Stimulated activated memory B cell treated with anti-CD40 and anti-IgM and Interleukin-4, amounts not matched to agents 10 μg/mL and 1 μg/mL and 100 μg/mL, for 72 hours (primary cell): ENCODE data around the gene RIOK1.
"Not testable (repeated sequence)": the region's sequence is repeated elsewhere in the genome, so short reads cannot be mapped to it uniquely, and the experiment has no call there.

ENCODE experiments used
- ATAC-seq: fragments of 150-1000 bp; cut with Tn5 transposase; 2 replicates; pipeline ENCODE4 v1.10.0; 2021
- H3K27ac Mint-ChIP-seq: one replicate; pipeline ENCODE4 v1.8.0; 2022; ENCODE audit warnings: mild to moderate bottlenecking, mixed read lengths
- H3K27me3 Mint-ChIP-seq: one replicate; pipeline ENCODE4 v1.8.0; 2022; ENCODE audit warnings: mixed read lengths
- H3K36me3 Mint-ChIP-seq: one replicate; pipeline ENCODE4 v1.8.0; 2022; ENCODE audit warnings: mixed read lengths
- H3K4me1 Mint-ChIP-seq: one replicate; pipeline ENCODE4 v1.8.0; 2022; ENCODE audit warnings: mixed read lengths
- H3K4me3 Mint-ChIP-seq: one replicate; pipeline ENCODE4 v1.8.0; 2022; ENCODE audit warnings: mild to moderate bottlenecking, moderate library complexity, mixed read lengths
- H3K9me3 Mint-ChIP-seq: one replicate; pipeline ENCODE4 v1.8.0; 2022; ENCODE audit warnings: mixed read lengths

Gene RIOK1

DNA sequence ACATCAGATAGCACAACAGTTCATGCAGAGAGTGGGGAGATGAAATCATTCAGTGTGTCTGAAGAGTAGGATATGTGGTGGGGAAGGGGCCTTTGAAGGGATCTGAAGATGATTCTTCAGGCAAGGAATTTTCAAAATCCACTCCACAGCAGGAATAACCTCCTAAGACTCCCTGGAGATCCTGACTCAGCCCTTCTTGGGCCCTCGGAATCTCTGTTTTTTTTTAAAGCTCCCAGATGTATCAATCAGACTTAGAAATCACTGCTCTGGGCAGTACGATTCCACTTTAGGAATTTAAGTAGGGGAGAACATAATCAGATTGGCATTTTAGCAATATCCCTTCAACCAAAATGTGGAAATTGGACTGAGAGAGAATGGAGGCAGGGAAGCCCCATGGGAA lies 55.5 kb downstream of the RIOK1 start:
- no peak overlapping the region for H3K4me3 Mint-ChIP-seq
- no peak for ATAC-seq
- H3K9me3 Mint-ChIP-seq, result no peaks in the 10 kb centered on the region
- peaks cover 10% of the 10 kb centered on the region for H3K4me1 Mint-ChIP-seq
- H3K27ac Mint-ChIP-seq, result no peak overlapping the region
- peaks cover 10% of the 10 kb centered on the region for H3K27me3 Mint-ChIP-seq
- H3K36me3 Mint-ChIP-seq, result no peaks in the 10 kb centered on the region

DNA sequence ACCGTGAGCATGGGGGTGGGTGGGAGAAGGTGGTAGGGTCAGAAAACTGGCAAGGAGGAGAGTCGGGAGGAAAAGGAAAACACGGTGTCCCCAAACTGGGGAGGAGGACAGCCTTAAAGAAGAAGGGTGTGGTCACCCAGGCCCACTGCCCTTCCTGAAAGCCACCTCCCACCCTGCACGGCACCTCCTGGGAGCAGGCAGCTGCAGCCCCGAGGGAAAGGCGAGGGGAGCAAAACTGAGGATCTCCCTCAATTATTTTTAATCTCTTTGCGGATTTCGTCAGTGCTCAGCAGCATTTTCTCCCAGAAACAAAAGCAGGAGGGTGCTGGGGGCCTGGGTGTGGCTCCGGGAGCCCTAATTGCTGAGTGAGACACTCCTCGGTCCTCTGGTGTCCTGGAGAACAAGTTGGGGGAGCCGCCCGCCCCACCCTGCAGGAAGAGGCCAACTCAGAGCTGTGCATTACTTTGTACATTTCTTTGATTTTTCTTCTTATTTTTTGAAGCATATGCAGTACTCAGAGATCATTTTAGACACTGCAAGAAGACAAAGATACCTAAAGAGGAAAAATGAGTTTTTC lies 56.4 kb downstream of the RIOK1 start:
- H3K36me3 Mint-ChIP-seq, result no peaks in the 10 kb centered on the region
- H3K9me3 Mint-ChIP-seq, result no peaks in the 10 kb centered on the region
- peaks cover 3% of the 10 kb centered on the region for H3K4me1 Mint-ChIP-seq
- no peak overlapping the region for H3K4me3 Mint-ChIP-seq
- ATAC-seq, result no peak
- peaks cover 10% of the 10 kb centered on the region for H3K27me3 Mint-ChIP-seq
- no peak overlapping the region for H3K27ac Mint-ChIP-seq

DNA sequence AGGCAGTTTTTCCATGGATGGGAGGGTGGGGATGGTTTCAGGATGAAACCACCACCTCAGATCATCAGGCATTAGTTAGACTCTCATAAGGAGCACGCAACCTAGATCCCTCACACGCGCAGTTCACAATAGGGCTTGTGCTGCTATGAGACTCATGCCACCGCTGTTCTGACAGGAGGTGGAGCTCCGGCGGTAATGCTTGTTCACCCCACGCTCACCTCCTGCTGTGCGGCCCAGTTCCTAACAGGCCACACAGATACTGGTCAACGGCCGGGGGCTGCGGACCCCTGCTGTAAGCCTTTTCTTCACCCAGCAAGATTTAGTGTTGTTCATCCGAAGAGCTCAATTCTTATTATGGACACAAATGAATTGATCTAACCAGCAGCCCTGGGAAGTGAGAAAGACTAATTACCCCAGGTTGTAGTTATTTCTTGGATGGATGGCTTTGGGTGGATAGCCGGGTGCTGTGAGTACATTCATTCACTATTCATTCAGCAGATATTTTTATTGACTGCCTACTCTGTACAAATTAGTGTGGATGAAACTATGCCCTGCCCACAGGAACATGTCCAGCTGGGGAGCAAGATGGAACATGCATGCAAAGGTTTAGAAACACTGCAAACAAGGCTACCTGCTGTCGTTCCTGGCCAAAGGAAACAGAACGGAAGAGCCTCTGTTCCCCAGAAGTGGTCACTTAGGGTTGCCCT lies 57.2 kb downstream of the RIOK1 start:
- peaks cover 6% of the 10 kb centered on the region for H3K4me1 Mint-ChIP-seq
- H3K27ac Mint-ChIP-seq, result no peak overlapping the region
- no peaks in the 10 kb centered on the region for H3K9me3 Mint-ChIP-seq
- H3K4me3 Mint-ChIP-seq, result no peak overlapping the region
- H3K36me3 Mint-ChIP-seq, result no peaks in the 10 kb centered on the region
- H3K27me3 Mint-ChIP-seq, result peaks cover 10% of the 10 kb centered on the region
- ATAC-seq, result no peak

DNA sequence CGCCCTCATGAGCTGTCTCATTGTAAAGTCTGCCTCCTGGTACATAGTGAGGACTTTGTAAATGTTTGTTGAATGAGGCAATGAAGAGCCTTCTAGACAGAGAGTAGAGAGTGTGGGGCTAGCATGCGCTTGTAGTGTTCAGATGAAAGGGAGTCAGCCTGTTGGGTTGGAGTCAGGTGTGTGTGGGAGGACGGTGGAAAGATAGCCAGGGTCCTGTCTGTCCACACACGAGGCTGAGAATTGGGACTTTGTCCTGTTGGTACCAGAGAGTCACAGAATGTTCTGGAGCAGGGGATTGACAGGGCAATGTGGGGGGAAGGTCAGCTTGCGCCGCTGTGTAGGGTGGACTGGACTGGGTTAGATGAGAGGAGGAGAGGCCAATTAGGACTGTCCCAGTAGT lies 58.6 kb downstream of the RIOK1 start:
- Mint-ChIP-seq H3K4me3 (no peak overlapping the region), H3K9me3 (no peaks in the 10 kb centered on the region), H3K27ac (no peak overlapping the region), H3K4me1 (peaks cover 6% of the 10 kb centered on the region), H3K27me3 (peaks cover 10% of the 10 kb centered on the region), H3K36me3 (no peaks in the 10 kb centered on the region)
- ATAC-seq, result no peak

DNA sequence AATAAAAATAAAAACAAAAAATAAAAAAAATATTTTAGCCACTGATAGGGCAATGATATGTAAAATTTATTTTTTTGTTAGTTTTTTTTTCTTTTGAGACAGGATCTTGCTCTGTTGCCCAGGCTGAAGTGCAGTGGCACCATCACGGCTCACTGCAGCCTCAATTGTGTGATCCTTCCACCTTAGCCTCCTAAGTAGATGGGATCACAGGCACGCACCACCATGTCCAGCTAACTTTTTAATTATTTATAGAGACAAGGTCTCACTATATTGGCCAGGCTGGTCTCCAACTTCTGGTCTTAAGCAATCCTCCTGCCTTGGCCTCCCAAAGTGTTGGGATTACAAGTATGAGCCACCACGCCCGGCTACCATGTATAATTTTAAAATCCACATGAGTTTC lies 59.4 kb downstream of the RIOK1 start:
- no peaks in the 10 kb centered on the region for H3K36me3 Mint-ChIP-seq

DNA sequence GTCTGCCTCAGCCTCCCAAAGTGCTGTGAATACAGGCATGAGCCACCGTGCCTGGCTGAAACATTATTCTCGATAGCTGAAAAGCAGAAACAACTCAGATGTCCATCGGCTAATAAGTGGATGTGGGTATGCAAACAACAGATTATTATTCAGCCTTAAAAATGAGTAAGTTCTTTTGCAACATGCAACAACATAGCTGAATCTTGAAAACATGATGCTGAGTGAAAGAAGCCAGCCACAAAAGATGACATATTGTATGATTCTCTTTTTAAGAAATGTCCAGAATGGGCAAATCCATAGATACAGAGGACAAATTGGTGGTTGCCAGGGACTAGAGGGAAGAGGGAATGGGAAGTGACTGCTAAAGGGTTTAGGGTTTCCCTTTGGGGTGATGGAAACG lies 61.7 kb downstream of the RIOK1 start:
- no peak for ATAC-seq
- H3K27ac Mint-ChIP-seq, result no peak overlapping the region
- no peaks in the 10 kb centered on the region for H3K36me3 Mint-ChIP-seq
- no peak overlapping the region for H3K4me3 Mint-ChIP-seq
- peaks cover 6% of the 10 kb centered on the region for H3K4me1 Mint-ChIP-seq
- no peaks in the 10 kb centered on the region for H3K27me3 Mint-ChIP-seq
- H3K9me3 Mint-ChIP-seq, result no peaks in the 10 kb centered on the region

More for the DNA sequence above, 59.4 kb downstream of the RIOK1 start:
- Mint-ChIP-seq H3K9me3 (no peaks in the 10 kb centered on the region), H3K4me1 (peaks cover 6% of the 10 kb centered on the region), H3K27ac (no peak overlapping the region), H3K4me3 (no peak overlapping the region), H3K27me3 (peaks cover 10% of the 10 kb centered on the region)
- ATAC-seq, result no peak

DNA sequence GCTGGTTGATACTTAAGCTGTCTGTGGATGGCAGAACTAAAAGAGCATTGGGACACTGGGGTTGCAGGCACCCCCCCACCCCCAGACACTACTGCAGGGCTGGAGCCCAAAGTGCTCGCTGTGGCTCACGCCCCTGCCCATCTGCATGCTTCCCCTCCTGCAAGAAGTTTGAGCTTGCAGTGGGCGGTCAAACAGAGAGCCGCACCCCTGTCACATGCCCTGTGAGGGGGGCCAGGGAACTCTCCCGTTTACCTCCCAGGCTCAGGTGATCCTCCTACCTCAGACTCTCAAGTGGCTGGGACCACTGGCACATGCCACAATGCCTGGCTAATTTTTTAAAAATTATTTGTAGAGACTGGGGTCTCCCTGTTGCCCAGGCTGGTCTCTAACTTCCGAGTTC lies 63.3 kb downstream of the RIOK1 start:
- peaks cover 4% of the 10 kb centered on the region for H3K27me3 Mint-ChIP-seq
- H3K9me3 Mint-ChIP-seq, result no peaks in the 10 kb centered on the region
- no peak overlapping the region for H3K27ac Mint-ChIP-seq
- ATAC-seq, result no peak
- H3K36me3 Mint-ChIP-seq, result no peaks in the 10 kb centered on the region
- H3K4me3 Mint-ChIP-seq, result no peak overlapping the region
- H3K4me1 Mint-ChIP-seq, result peaks cover 6% of the 10 kb centered on the region

DNA sequence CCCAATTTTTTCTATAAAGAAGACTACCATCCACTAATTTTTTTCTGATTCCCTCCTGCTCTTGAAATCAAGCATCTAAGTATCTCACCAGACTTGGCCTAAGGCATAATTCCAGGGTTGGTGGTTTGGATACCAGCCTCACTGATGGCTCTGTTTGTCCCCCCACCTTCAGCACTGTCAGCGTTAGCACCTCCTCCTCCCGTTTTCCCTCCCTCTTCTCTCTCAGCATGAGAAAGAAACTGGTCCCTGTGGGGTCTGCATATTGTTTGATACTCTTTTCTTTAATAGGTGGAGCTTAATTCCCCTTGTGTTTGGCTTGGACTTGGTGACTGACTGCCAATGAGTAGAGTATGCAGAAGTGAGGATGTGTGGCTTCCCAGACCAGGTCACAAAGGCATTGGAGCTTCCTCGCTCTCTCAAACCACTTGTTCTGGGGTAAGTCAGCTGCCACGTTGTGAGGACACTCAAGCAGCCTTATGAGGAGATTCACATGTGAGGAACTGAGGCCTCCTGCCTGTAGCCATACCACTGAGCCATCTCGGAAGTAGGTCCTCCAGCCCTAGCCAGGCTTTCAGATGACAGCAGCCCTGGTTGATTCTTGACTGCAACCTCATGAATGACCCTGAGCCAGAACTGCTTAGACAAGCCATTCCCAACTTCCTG lies 65.2 kb downstream of the RIOK1 start:
- no peak for ATAC-seq
- no peaks in the 10 kb centered on the region for H3K36me3 Mint-ChIP-seq
- H3K4me3 Mint-ChIP-seq, result no peak overlapping the region
- H3K4me1 Mint-ChIP-seq, result peaks cover 6% of the 10 kb centered on the region
- H3K27me3 Mint-ChIP-seq, result peaks cover 11% of the 10 kb centered on the region
- H3K27ac Mint-ChIP-seq, result no peak overlapping the region
- H3K9me3 Mint-ChIP-seq, result no peaks in the 10 kb centered on the region

DNA sequence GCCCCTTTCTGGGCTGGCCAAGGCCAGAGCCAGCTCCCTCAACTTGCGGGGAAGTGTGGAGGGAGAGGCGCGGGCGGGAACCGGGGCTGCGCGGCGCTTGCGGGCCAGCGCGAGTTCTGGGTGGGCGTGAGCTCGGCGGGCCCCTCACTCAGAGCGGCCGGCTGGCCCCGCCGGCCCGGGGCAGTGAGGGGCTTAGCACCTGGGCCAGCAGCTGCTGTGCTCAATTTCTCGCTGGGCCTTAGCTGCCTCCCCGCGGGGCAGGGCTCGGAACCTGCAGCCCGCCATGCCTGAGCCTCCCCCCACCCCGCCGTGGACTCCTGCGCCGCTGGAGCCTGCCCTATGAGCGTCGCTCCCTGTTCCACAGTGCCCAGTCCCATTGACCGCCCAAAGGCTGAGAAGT lies 66.7 kb downstream of the RIOK1 start:
- not testable (repeated sequence) for H3K4me1 Mint-ChIP-seq, ATAC-seq, H3K27ac Mint-ChIP-seq, H3K36me3 Mint-ChIP-seq, H3K9me3 Mint-ChIP-seq, H3K4me3 Mint-ChIP-seq
- H3K27me3 Mint-ChIP-seq, result peaks cover 11% of the 10 kb centered on the region

DNA sequence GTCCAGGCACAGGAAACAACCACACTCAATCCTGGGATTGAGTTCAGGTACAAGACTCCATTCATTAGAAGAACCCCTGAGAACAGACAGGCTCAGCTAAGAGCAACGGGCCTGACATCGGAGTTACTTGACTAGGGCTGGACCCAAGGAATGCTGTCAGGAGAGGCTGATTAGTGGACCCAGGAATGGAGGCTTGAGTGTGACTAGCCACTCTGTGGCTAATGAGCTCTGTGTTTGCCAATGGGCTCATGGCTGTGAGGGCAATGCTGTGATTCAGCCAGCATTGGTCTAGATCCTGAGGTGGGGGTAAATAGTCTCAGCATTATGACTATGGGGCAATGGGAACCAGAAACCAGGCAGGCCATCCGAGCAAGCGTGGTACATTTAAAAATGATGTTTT lies 71.8 kb downstream of the RIOK1 start:
- no peak for ATAC-seq
- H3K36me3 Mint-ChIP-seq, result no peaks in the 10 kb centered on the region
- peaks cover 11% of the 10 kb centered on the region for H3K27me3 Mint-ChIP-seq

DNA sequence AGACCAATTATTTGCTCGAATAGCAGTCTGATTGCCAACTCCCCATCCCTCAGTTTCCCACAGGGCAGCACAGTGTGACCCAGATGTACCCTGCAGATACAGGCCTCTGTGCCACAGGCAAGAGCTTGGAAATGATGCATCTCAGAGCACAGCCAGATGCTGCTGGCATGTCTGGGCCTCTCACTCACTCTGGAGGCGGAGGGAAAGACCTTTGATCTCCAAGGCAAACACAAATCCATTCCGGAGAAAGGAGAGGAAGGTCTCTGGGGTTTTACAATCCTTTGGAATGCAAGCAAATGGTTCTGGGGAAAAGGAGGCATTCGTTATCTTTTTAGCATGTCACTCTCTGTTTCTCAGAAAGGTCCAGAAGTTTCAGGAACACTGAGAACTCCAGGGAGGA lies 74.2 kb downstream of the RIOK1 start:
- no peaks in the 10 kb centered on the region for H3K36me3 Mint-ChIP-seq
- no peak overlapping the region for H3K27ac Mint-ChIP-seq
- no peak for ATAC-seq
- no peaks in the 10 kb centered on the region for H3K9me3 Mint-ChIP-seq
- peaks cover 6% of the 10 kb centered on the region for H3K4me1 Mint-ChIP-seq
- no peak overlapping the region for H3K4me3 Mint-ChIP-seq
- H3K27me3 Mint-ChIP-seq, result no peaks in the 10 kb centered on the region

More for the DNA sequence above, 71.8 kb downstream of the RIOK1 start:
- no peaks in the 10 kb centered on the region for H3K9me3 Mint-ChIP-seq
- H3K4me1 Mint-ChIP-seq, result no peaks in the 10 kb centered on the region
- no peak overlapping the region for H3K27ac Mint-ChIP-seq
- no peak overlapping the region for H3K4me3 Mint-ChIP-seq

DNA sequence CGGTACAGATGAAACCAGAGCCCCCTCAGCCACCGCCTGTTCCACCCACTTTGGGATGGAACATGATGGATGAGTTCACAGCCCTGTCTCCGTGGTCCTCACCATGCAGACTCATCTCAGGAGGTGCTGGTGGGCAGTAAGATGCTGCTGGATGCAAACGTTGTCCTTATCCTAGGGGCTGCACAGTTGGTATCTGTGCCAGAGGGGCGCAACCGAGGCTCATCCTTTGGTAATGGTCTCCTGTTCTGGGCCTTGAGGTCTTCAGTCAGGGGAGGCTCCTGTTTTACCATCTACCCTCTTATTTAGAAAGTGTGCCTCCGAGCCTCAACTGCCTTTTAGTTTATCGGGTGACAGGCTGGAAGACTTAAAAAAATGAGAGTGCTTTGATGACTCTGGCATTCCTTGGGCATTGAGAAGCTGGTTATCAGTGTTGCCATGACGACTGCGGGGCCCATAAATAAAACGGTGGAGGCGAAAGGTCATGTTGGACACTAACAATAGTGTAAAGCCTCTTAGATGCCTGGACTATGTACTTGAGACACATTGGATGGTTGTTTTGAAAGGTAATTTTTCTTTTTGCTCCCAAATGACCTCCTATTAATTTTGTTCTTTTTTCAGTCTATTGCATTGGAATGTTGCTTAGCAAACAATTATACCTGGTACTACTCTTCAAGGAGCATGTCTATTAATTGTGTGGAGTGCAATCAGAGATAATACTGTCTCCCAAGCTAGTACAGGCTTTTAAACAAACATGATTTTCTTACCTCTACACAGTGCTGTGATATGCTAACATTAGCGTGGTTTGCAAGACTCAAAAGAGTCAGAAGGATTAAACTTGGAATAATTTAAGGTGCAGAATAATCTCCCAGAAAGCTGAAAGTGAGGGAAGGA lies 77.6 kb downstream of the RIOK1 start:
- no peak overlapping the region for H3K27ac Mint-ChIP-seq
- H3K4me1 Mint-ChIP-seq, result peaks cover 13% of the 10 kb centered on the region
- no peak for ATAC-seq
- H3K4me3 Mint-ChIP-seq, result no peak overlapping the region
- no peaks in the 10 kb centered on the region for H3K27me3 Mint-ChIP-seq
- peaks cover 2% of the 10 kb centered on the region for H3K9me3 Mint-ChIP-seq
- no peaks in the 10 kb centered on the region for H3K36me3 Mint-ChIP-seq
